ENCODE results near the gene NOL9. TPM values are rescaled to one million over a fixed set of nuclear protein-coding genes. Genes with fewer than 3 reads are reported as not detected.

The NOL9 gene
- total RNA-seq, 1 experiment from 2014 or later = 37.6 TPM

DNA sequence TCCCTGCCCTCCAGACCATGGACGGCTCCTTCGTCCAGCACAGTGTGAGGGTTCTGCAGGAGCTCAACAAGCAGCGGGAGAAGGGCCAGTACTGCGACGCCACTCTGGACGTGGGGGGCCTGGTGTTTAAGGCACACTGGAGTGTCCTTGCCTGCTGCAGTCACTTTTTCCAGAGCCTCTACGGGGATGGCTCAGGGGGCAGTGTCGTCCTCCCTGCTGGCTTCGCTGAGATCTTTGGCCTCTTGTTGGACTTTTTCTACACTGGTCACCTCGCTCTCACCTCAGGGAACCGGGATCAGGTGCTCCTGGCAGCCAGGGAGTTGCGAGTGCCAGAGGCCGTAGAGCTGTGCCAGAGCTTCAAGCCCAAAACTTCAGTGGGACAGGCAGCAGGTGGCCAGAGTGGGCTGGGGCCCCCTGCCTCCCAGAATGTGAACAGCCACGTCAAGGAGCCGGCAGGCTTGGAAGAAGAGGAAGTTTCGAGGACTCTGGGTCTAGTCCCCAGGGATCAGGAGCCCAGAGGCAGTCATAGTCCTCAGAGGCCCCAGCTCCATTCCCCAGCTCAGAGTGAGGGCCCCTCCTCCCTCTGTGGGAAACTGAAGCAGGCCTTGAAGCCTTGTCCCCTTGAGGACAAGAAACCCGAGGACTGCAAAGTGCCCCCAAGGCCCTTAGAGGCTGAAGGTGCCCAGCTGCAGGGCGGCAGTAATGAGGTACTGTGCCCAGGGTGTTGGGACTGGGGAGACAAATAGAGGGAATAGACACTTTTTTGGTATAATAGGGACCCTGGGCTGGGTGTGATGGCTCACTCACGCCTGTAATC lies 26.5 kb upstream of the NOL9 start:
- H3K27ac ChIP-seq (ENCODE audit: low read length) = peak overlapping the region; percentile 49; the same call in 1 of the 2 replicates
- H3K9ac ChIP-seq (ENCODE audit: low read length) = peak overlapping the region; percentile 84
- H3K4me1 ChIP-seq (ENCODE audit: low read length) = peaks cover 29% of the 10 kb centered on the region
- H3K27me3 ChIP-seq (ENCODE audit: low read length) = no peaks in the 10 kb centered on the region
- no peaks in the 10 kb centered on the region for H3K9me2 ChIP-seq (replicated peaks; ENCODE audit: insufficient read depth, low read length)
- H3K4me3 ChIP-seq (ENCODE audit: low read length) = peak overlapping the region; percentile 88
- peak overlapping the region; percentile 81 for H3K4me2 ChIP-seq (ENCODE audit: low read depth, low read length, poor library complexity, severe bottlenecking)
- no peaks in the 10 kb centered on the region for H3K36me3 ChIP-seq (ENCODE audit: insufficient read depth, low read length)
- 0 out of 2 replicates have a peak overlapping the region, but pooled peaks have one; percentile 2 for H2AFZ ChIP-seq (ENCODE audit: low read length)
- H3K9me3 ChIP-seq (ENCODE audit: low read length) = no peaks in the 10 kb centered on the region
- DNase-seq = peak; percentile 61
- H3K79me2 ChIP-seq (ENCODE audit: low read length) = peaks cover 32% of the 10 kb centered on the region
- H4K20me1 ChIP-seq (ENCODE audit: insufficient read depth, low read depth, low read length) = peaks cover 9% of the 10 kb centered on the region

DNA sequence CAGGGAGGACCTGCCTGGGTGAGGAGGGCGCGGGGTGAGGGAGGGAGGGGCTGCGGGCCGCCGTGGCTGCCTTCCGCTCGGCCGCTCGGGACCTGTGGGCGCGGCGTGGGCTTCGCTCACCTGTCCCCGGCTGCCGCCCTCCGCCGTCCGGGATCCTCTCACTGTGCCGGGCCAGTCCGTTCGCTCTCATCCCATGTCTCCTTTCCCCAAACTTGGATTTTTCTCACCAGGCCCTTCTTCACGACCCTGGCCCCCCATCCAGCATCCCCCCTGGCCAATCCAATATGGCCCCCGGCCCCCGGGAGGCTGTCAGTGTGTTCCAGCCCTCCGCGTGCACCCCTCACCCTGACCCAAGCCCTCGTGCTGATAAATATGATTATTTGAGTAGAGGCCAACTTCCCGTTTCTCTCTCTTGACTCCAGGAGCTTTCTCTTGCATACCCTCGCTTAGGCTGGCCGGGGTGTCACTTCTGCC lies 25.8 kb upstream of the NOL9 start:
- H3K36me3 ChIP-seq (ENCODE audit: insufficient read depth, low read length) = no peaks in the 10 kb centered on the region
- H3K79me2 ChIP-seq (ENCODE audit: low read length) = peaks cover 32% of the 10 kb centered on the region
- no peaks in the 10 kb centered on the region for H3K27me3 ChIP-seq (ENCODE audit: low read length)
- DNase-seq = peak; percentile 85
- H3K4me1 ChIP-seq (ENCODE audit: low read length) = peaks cover 29% of the 10 kb centered on the region
- H4K20me1 ChIP-seq (ENCODE audit: insufficient read depth, low read depth, low read length) = peaks cover 9% of the 10 kb centered on the region
- no peaks in the 10 kb centered on the region for H3K9me3 ChIP-seq (ENCODE audit: low read length)
- H3K27ac ChIP-seq (ENCODE audit: low read length) = peak overlapping the region; percentile 49; the same call in 1 of the 2 replicates
- H3K9me2 ChIP-seq (replicated peaks; ENCODE audit: insufficient read depth, low read length) = no peaks in the 10 kb centered on the region
- H2AFZ ChIP-seq (ENCODE audit: low read length) = 0 out of 2 replicates have a peak overlapping the region, but pooled peaks have one; percentile 2
- H3K4me2 ChIP-seq (ENCODE audit: low read depth, low read length, poor library complexity, severe bottlenecking) = peak overlapping the region; percentile 81
- H3K4me3 ChIP-seq (ENCODE audit: low read length) = peak overlapping the region; percentile 88
- peak overlapping the region; percentile 84 for H3K9ac ChIP-seq (ENCODE audit: low read length)

- peak within 1 kb of the TSS; percentile 92 for H2AFZ ChIP-seq (ENCODE audit: low read length)
- peak within 1 kb of the TSS; percentile 49; the same call in 1 of the 2 replicates for H3K27ac ChIP-seq (ENCODE audit: low read length)
- peaks cover 9% of the 10 kb centered on the region for H4K20me1 ChIP-seq (ENCODE audit: insufficient read depth, low read depth, low read length)
- no peaks in the 10 kb centered on the region for H3K36me3 ChIP-seq (ENCODE audit: insufficient read depth, low read length)
- peak within 1 kb of the TSS; percentile 84 for H3K4me2 ChIP-seq (ENCODE audit: low read depth, low read length, poor library complexity, severe bottlenecking)
- H3K79me2 ChIP-seq (ENCODE audit: low read length) = peaks cover 32% of the 10 kb centered on the region
- peak within 1 kb of the TSS; percentile 84 for H3K9ac ChIP-seq (ENCODE audit: low read length)
- no peaks in the 10 kb centered on the region for H3K27me3 ChIP-seq (ENCODE audit: low read length)
- H3K9me2 ChIP-seq (replicated peaks; ENCODE audit: insufficient read depth, low read length) = no peaks in the 10 kb centered on the region
- DNase-seq = peak; percentile 99
- peaks cover 29% of the 10 kb centered on the region for H3K4me1 ChIP-seq (ENCODE audit: low read length)
- peak within 1 kb of the TSS; percentile 88 for H3K4me3 ChIP-seq (ENCODE audit: low read length)
- H3K9me3 ChIP-seq (ENCODE audit: low read length) = no peaks in the 10 kb centered on the region
Observed at GRCh38 chr1:6579374-6580118, 25.2 kb upstream of the NOL9 start, which contains the start of gene ZBTB48. Gene ZBTB48, plus strand, starts transcription at chr1:6579994. Its CDS starts 616 bp downstream, at chr1:6580610.

DNA sequence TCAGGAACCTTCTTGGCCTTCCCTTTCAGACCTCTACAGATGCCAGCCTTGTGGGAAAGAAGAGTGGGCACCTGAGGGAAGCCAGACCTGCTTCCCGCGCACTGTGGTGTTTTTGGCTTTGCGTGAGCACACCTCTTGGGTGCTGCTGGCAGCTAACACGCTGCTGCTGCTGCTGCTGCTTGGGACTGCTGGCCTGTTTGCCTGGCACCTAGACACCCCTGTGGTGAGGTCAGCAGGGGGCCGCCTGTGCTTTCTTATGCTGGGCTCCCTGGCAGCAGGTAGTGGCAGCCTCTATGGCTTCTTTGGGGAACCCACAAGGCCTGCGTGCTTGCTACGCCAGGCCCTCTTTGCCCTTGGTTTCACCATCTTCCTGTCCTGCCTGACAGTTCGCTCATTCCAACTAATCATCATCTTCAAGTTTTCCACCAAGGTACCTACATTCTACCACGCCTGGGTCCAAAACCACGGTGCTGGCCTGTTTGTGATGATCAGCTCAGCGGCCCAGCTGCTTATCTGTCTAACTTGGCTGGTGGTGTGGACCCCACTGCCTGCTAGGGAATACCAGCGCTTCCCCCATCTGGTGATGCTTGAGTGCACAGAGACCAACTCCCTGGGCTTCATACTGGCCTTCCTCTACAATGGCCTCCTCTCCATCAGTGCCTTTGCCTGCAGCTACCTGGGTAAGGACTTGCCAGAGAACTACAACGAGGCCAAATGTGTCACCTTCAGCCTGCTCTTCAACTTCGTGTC lies 24.5 kb upstream of the NOL9 start:
- no peak for DNase-seq
- H3K4me2 ChIP-seq (ENCODE audit: low read depth, low read length, poor library complexity, severe bottlenecking) = peak overlapping the region; percentile 84
- H3K4me3 ChIP-seq (ENCODE audit: low read length) = peak overlapping the region; percentile 88; the same call in 1 of the 2 replicates
- peaks cover 29% of the 10 kb centered on the region for H3K4me1 ChIP-seq (ENCODE audit: low read length)
- H3K9me3 ChIP-seq (ENCODE audit: low read length) = no peaks in the 10 kb centered on the region
- no peak overlapping the region for H3K27ac ChIP-seq (ENCODE audit: low read length)
- peak overlapping the region; percentile 67 for H3K9ac ChIP-seq (ENCODE audit: low read length)
- peaks cover 9% of the 10 kb centered on the region for H4K20me1 ChIP-seq (ENCODE audit: insufficient read depth, low read depth, low read length)
- H3K36me3 ChIP-seq (ENCODE audit: insufficient read depth, low read length) = no peaks in the 10 kb centered on the region
- H3K9me2 ChIP-seq (replicated peaks; ENCODE audit: insufficient read depth, low read length) = no peaks in the 10 kb centered on the region
- peaks cover 32% of the 10 kb centered on the region for H3K79me2 ChIP-seq (ENCODE audit: low read length)
- H2AFZ ChIP-seq (ENCODE audit: low read length) = no peak overlapping the region
- no peaks in the 10 kb centered on the region for H3K27me3 ChIP-seq (ENCODE audit: low read length)

- no peak overlapping the region for H3K4me2 ChIP-seq (ENCODE audit: low read depth, low read length, poor library complexity, severe bottlenecking)
- no peaks in the 10 kb centered on the region for H3K9me2 ChIP-seq (replicated peaks; ENCODE audit: insufficient read depth, low read length)
- H3K27me3 ChIP-seq (ENCODE audit: low read length) = no peaks in the 10 kb centered on the region
- H3K4me3 ChIP-seq (ENCODE audit: low read length) = no peak overlapping the region
- no peak overlapping the region for H3K27ac ChIP-seq (ENCODE audit: low read length)
- peaks cover 32% of the 10 kb centered on the region for H3K79me2 ChIP-seq (ENCODE audit: low read length)
- DNase-seq = no peak
- no peaks in the 10 kb centered on the region for H3K36me3 ChIP-seq (ENCODE audit: insufficient read depth, low read length)
- peaks cover 9% of the 10 kb centered on the region for H4K20me1 ChIP-seq (ENCODE audit: insufficient read depth, low read depth, low read length)
- no peaks in the 10 kb centered on the region for H3K9me3 ChIP-seq (ENCODE audit: low read length)
- H3K4me1 ChIP-seq (ENCODE audit: low read length) = peaks cover 29% of the 10 kb centered on the region
- H3K9ac ChIP-seq (ENCODE audit: low read length) = no peak overlapping the region
- no peak overlapping the region for H2AFZ ChIP-seq (ENCODE audit: low read length)
Observed at GRCh38 chr1:6577831-6578525, 23.7 kb upstream of the NOL9 start.

DNA sequence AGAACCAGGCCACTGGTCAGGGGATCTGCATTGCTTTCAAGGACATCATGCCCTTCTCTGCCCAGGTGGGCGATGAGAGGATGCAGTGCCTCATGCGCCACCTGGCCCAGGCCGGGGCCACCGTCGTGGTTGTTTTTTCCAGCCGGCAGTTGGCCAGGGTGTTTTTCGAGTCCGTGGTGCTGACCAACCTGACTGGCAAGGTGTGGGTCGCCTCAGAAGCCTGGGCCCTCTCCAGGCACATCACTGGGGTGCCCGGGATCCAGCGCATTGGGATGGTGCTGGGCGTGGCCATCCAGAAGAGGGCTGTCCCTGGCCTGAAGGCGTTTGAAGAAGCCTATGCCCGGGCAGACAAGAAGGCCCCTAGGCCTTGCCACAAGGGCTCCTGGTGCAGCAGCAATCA lies 20.5 kb upstream of the NOL9 start:
- Histone ChIP-seq H4K20me1 (ENCODE audit: insufficient read depth, low read depth, low read length) (no peaks in the 10 kb centered on the region), H3K9me2 (replicated peaks; ENCODE audit: insufficient read depth, low read length) (no peaks in the 10 kb centered on the region), H3K27ac (ENCODE audit: low read length) (no peak overlapping the region), H3K36me3 (ENCODE audit: insufficient read depth, low read length) (no peaks in the 10 kb centered on the region), H3K9me3 (ENCODE audit: low read length) (peaks cover 3% of the 10 kb centered on the region; the same call in 1 of the 2 replicates), H2AFZ (ENCODE audit: low read length) (no peak overlapping the region), H3K4me3 (ENCODE audit: low read length) (no peak overlapping the region), H3K4me2 (ENCODE audit: low read depth, low read length, poor library complexity, severe bottlenecking) (no peak overlapping the region), H3K9ac (ENCODE audit: low read length) (no peak overlapping the region), H3K79me2 (ENCODE audit: low read length) (no peaks in the 10 kb centered on the region; the same call in 1 of the 2 replicates), H3K27me3 (ENCODE audit: low read length) (no peaks in the 10 kb centered on the region; the same call in 1 of the 2 replicates), H3K4me1 (ENCODE audit: low read length) (peaks cover 11% of the 10 kb centered on the region)
- DNase-seq = no peak

DNA sequence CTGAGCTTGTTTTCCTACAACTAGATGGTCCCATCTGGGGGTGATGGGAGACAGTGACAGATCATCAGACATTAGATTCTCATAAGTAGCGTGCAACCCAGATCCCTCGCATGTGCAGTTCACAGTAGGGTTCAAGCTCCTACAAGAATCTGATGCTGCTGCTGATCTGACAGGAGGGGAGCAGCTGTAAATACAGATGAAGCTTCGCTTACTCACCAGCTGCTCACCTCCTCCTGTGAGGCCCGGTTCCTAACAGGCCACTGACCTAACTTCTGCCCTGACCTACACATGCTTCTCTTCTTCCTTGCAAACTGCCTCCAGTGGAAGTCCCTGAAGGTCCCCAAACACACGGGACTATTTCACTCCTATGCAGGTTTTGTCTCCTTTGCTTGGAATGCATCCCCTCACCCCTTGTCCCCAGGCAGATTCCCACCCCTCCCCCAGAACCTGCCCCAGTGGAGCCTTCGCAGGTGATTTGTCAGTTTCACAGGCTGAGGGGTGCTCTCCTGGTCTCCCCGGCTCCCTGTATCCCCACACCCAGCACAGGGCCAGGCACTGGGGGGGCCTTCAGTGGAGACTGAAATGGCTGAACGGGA lies 19.8 kb upstream of the NOL9 start:
- Histone ChIP-seq H2AFZ (ENCODE audit: low read length) (no peak overlapping the region), H3K36me3 (ENCODE audit: insufficient read depth, low read length) (no peaks in the 10 kb centered on the region), H3K9ac (ENCODE audit: low read length) (no peak overlapping the region), H4K20me1 (ENCODE audit: insufficient read depth, low read depth, low read length) (no peaks in the 10 kb centered on the region), H3K4me1 (ENCODE audit: low read length) (peaks cover 6% of the 10 kb centered on the region), H3K79me2 (ENCODE audit: low read length) (no peaks in the 10 kb centered on the region), H3K9me3 (ENCODE audit: low read length) (peaks cover 3% of the 10 kb centered on the region; the same call in 1 of the 2 replicates), H3K27me3 (ENCODE audit: low read length) (no peaks in the 10 kb centered on the region; the same call in 1 of the 2 replicates), H3K27ac (ENCODE audit: low read length) (no peak overlapping the region), H3K4me2 (ENCODE audit: low read depth, low read length, poor library complexity, severe bottlenecking) (no peak overlapping the region), H3K9me2 (replicated peaks; ENCODE audit: insufficient read depth, low read length) (no peaks in the 10 kb centered on the region), H3K4me3 (ENCODE audit: low read length) (no peak overlapping the region)
- DNase-seq = no peak

Measured in Karpas-422 (cell line).